GM06990 (cell line): Measurements from ENCODE around the gene IL1RAPL1.

ENCODE experiments used
- DNase-seq: peaks from one replicate; pipeline ENCODE4 v3.0.0-alpha.2; 2011; ENCODE audit not compliant: insufficient read length; ENCODE audit errors: extremely low read depth
- H3K27me3 ChIP-seq: replicated peaks from 2 replicates; pipeline ENCODE4 v1.6.0; 2011; ENCODE audit warnings: low read length; ENCODE audit not compliant: control insufficient read depth, insufficient read depth
- H3K36me3 ChIP-seq: 2 replicates; pipeline ENCODE4 v1.5.1; 2011; ENCODE audit warnings: low read length; ENCODE audit not compliant: control insufficient read depth, insufficient read depth
- H3K4me3 ChIP-seq: replicated peaks from 2 replicates; pipeline ENCODE4 v1.5.1; 2011; ENCODE audit warnings: low read depth, mild to moderate bottlenecking, control low read depth, low read length
- TF ChIP-seq, protein P1 (sequence below): IDR thresholded peaks from 2 replicates; pipeline ENCODE4 v1.5.1; 2011; ENCODE audit warnings: low read length, control low read depth, mild to moderate bottlenecking, inconsistent platforms; ENCODE audit not compliant: insufficient read depth, poor library complexity, severe bottlenecking

Gene IL1RAPL1

DNA sequence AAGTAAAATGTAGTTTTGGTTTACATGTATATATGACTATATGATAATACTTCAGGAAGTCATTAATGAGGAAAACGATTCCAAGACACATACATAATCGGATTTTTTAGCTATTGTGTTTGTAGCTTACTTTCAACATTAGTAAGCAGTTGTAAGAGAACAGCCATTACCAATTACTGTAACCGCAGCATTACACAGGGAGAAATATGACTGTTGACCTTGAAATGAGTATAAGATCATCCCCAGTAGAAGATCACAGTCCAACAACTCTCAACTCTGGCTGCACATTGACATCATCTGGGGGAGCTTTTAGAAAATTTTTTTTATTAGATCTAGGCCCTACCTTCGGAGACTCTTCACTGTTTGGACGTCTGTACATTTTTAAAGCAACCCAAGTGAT, 866.1 kb downstream of the IL1RAPL1 start:
- TF ChIP-seq, protein P1, sequence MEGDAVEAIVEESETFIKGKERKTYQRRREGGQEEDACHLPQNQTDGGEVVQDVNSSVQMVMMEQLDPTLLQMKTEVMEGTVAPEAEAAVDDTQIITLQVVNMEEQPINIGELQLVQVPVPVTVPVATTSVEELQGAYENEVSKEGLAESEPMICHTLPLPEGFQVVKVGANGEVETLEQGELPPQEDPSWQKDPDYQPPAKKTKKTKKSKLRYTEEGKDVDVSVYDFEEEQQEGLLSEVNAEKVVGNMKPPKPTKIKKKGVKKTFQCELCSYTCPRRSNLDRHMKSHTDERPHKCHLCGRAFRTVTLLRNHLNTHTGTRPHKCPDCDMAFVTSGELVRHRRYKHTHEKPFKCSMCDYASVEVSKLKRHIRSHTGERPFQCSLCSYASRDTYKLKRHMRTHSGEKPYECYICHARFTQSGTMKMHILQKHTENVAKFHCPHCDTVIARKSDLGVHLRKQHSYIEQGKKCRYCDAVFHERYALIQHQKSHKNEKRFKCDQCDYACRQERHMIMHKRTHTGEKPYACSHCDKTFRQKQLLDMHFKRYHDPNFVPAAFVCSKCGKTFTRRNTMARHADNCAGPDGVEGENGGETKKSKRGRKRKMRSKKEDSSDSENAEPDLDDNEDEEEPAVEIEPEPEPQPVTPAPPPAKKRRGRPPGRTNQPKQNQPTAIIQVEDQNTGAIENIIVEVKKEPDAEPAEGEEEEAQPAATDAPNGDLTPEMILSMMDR: no peak
- H3K36me3 ChIP-seq: no peaks in the 10 kb centered on the region
- peak; percentile 28 for DNase-seq

DNA sequence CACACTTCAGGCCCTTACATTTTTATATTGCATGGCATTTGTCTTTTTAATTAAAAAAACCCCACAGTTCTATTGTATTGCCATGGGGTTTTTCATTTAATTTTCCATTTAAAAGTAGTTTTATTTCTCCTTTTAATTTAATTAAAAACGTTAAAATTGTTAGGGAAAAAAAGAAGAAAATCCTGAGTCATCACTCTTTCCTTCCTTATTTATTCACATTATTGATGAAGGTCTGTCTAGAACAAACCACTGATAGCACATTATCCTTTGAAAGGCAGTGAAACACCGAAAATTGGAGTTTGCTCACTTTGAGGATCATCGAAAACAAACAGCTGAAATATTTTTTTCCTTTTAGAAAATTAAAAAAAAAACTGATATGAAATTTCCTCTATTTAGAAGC, 868.5 kb downstream of the IL1RAPL1 start:
- Histone ChIP-seq H3K27me3 (no peaks in the 10 kb centered on the region), H3K4me3 (no peak overlapping the region), H3K36me3 (no peaks in the 10 kb centered on the region)
- DNase-seq: no peak
- TF ChIP-seq, protein P1: no peak

More for the DNA sequence above, 866.1 kb downstream of the IL1RAPL1 start:
- Histone ChIP-seq H3K4me3 (no peak overlapping the region), H3K27me3 (no peaks in the 10 kb centered on the region)

DNA sequence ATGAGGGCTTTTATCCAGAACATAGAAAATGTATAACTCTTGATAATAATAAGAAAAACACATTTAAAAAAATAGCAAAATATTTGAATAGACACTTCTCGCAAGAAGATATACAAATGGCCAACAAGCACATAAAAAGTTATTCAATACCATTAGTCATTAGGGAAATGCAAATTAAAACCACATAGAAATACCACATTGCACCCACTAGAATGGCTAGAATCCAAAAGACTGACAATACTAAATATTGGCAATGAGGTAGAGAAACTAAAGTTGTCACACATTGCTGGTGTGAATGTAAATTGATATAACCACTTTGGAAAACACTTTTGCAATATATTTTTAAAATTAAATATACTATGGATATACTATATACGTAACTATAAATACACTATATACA, 873.8 kb downstream of the IL1RAPL1 start:
- DNase-seq: no peak
- no peak overlapping the region for H3K4me3 ChIP-seq
- TF ChIP-seq, protein P1: no peak
- no peaks in the 10 kb centered on the region for H3K36me3 ChIP-seq
- H3K27me3 ChIP-seq: no peaks in the 10 kb centered on the region

- no peaks in the 10 kb centered on the region for H3K36me3 ChIP-seq
- TF ChIP-seq, protein P1: no peak
- H3K4me3 ChIP-seq: no peak overlapping the region
- DNase-seq: no peak
- H3K27me3 ChIP-seq: no peaks in the 10 kb centered on the region
These were observed 879.2 kb downstream of the IL1RAPL1 start for GRCh38 chrX:29466456-29466855.

- DNase-seq: no peak
- Histone ChIP-seq H3K27me3 (no peaks in the 10 kb centered on the region), H3K4me3 (no peak overlapping the region), H3K36me3 (no peaks in the 10 kb centered on the region)
- TF ChIP-seq, protein P1: no peak
These were observed 881.8 kb downstream of the IL1RAPL1 start for GRCh38 chrX:29468911-29469494.

DNA sequence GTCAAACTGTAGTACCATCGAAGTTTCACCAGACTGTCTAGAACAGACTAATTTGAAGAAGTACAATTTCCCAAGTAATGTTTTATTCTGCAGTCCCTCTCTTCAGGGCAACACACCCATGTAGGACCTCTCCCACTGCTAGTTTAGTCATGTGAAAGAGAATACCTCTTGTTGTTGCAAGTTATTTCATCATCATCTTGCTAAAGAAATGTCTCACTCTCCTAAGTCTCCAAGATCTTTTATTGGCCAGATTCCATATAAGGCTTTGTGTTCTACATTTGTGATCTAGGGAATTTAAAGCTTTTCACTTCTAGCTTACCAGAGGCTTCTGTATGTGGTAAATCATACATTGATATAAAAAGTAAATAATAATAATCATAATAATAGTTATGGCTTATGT, 882.8 kb downstream of the IL1RAPL1 start:
- H3K4me3 ChIP-seq: no peak overlapping the region
- H3K36me3 ChIP-seq: no peaks in the 10 kb centered on the region
- TF ChIP-seq, protein P1: no peak
- no peak for DNase-seq
- H3K27me3 ChIP-seq: no peaks in the 10 kb centered on the region
